Measurements from ENCODE around the gene KRTAP5-1.

Gene KRTAP5-1

DNA sequence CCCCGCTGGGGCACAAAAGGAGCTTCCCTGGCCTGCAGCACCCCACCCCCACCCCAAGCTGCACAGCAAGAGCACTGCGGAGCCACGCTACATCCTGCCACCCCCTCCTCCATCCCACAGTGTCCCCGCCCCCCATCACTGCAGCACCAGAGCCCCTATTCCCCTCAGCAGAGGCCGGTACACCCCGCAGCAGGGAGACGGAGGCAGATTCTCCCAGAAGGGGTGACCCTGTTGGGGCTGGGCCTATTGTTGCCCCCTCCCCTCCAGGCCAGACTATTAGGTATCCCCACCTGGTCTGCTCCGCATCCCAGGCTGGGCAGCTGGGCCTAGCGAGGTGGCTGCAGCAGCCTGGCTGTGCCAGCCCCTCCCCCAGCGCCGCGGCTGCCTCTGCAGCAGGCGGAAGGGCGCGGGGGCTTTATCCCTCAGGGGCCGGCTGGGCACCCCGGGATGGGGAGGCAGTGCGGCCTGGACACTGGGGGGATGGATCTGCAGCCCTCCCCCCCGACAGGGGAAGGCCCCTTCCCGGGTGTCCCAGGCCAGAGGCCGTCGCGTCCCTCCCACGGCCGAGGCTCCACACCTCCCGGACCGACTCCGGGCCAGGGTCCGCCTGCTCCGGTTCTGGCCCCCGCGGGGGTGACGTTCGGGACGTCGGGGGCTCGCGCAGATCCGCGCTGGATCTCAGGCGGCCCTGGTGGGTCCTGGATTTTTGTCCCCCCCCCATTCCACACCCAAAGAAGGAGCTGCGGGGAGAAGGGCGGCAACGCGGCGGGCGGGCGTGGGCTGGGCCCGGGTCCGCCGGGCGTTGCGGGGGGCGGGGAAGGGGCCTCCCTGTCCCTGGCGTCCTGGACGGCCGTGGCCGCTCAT is 14.0 kb downstream of the KRTAP5-1 start:
- DNase-seq, result no peak

DNA sequence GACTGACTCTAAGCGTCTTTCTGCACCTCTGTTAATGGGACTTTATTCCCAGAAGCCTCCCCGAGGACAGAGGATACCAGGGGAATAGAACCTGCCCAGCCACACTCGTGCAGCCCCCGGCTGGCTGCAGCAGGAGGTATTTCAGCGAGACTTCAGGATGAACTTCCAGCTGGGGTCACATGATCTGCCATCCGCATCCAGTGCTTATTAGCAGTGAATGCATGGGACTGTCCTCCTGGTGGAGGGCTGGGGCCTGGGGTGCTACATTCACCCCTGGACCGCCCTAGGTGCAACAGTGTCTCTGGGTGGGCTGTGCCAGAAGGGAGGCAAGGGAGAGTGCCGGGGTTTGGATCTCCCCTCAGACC is 14.6 kb downstream of the KRTAP5-1 start:
- DNase-seq, result no peak

DNA sequence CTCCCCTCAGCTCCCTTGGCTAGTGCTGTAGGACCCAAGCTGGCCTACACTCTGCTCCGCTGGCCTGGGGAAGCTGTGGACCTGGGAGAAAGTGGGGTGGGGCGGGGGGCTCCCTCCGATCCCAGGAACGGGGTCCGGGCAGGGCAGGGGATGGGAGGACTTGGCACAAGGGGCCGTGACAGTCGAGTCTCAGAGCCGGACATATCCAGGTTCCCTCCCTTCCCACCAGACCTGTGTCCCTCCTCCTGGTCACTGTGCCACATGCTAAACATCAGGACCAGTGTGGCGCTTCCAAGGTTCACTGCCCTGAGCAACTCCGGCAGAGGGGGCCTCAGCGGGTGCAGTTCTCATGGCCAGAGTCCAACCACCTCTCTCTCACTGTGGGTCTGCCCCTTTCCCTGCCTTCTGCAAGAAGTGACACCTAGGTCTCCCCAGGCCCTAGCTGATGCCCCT is 15.1 kb downstream of the KRTAP5-1 start:
- no peak for DNase-seq

DNA sequence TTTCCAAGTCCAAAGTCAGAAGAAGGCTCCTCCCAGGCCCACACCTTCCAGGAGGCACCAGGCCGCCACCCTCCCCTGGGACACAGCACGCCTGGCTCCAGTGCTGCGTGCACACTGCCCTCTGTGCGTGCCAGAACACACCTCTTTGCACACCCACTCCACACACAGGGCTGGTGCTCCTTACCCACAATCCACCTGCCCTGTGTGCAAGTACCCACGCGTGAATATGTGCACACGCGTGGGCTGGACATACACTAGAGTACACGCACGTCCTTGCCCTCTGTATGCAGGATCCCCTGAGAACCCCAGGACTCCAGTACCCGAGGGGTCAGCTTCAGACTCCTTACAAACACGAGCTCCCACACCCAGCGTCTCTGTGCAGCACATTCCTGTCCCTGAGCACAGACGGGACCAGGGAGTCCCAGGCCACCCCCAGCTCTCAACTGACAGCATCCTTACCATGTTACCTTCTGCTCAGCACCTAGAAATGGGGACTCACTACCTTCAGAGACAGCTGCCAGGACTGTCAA is 15.8 kb downstream of the KRTAP5-1 start:
- no peak for DNase-seq

DNA sequence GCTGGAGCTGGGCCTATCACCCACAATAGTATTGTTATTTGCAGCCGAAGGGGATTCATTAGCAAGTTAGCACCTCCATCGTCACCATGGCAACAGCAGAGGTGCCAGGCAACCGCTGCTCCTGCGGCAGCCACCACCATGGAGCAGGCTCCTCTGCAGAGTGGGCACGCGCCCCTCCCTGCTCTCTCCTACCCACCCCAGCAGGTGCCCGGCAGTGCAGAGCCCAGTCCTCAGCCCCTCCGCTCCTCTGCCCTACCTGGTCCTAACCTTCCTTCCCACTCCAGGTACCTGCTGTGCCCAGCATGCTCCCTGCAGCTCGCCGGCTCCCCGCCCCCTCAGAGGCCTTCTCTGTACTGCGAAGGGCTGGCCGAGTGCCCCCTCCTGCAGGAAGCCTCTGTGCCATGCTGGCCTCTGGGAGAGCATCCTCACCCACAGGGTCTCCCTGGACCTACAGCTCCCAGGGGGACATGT is 16.6 kb downstream of the KRTAP5-1 start:
- DNase-seq, result peak; percentile 33

DNA sequence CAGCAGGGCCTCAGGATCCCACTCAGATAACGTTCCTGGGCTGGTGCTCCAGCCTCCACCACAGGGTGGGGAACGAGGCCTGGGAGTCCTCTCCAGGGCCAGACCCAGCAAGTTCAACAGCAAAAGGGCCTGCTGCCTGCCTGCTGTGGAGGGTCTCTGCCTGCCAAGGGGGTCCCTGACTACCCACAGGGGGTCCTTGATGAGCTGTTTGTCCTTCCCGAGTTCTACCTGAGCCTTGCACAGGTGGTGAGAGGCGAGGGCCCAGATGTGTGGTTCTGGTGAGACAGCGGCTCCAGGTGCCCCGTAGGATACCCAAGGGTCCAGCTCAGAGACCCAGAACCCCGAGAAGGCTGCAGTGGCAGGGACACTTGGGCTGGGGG is 17.4 kb downstream of the KRTAP5-1 start:
- DNase-seq, result no peak

DNA sequence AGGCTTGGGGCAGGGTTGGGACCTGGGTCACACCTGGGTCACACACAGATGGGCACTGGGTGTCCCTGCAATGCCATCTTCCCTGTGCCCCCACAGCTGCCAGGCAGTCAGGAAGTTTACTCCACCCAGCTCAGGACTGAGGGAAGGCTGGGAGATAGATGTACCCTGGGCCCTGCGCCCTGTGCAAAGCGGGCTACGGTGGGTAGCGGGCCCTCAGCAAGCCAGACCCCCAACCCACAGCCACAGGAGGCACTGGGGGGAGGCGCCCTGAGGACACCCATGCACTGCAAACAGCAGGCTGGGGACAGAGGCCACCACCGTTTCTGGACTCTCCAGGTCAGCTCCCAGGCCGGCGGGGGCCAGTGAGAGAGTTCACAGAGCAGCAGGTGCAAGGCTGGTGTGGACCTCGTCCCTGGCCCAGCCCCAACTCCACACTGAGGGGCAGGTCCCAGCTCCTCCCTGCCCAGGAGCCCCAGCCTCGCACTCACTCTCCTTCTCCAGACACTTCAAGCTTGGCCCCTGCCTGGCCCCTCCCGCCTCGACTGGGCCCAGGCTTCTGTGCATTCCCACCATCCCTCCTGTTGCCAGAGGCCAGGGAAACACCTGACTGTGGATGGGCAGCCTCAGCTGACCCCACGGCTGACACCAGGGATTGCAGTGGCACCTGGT is 17.9 kb downstream of the KRTAP5-1 start:
- DNase-seq, result no peak

DNA sequence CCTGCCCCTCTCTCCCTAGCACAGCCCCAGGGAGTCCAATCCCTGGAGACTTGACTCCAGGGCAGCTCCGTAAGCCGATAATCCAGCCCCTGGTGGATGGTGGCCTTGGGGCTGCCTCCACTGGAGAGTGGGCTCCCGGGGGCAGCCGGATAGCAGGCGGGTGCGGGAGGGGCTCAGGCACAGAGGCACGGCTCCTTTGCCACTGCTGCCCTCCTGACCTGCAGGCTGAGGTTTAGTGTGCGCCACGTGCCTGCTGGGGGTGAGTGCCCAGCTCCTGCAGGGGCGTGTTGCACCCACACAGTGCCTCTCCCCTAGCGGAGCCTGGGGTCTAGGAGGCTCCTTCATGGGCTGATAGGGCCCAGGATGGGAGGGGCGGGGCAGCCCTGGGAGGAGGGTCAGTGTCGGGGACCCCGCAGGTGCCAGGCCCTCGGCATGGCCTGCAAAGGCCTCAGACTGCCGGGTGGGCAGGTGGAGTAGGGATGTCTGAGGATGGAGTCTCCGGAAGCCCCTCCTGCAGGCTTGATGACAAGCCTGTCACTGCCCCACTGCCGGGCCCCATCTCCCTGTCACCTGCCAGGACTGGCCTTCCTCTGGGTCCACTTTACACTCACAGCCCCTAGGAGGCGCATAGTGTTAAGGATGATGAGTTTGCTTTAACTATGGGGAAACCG is 18.6 kb downstream of the KRTAP5-1 start:
- peak; percentile 67 for DNase-seq

DNA sequence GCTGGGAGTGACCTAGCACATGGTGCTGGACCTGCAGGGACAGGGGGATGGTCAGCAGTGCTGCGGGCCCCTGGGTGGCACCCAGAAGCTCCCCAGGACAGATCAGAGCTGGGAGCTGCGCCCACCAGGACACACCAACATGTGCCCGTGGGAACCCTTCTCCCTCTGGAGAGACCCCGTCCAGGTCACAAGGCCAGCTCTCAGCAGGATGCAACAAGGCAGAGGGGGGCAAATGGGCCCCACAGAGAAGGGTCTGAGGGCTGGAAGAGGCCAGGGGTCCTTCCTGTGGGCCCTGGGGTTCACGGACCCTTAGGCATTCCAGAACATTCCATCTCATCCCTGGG is 19.2 kb downstream of the KRTAP5-1 start:
- no peak for DNase-seq

DNA sequence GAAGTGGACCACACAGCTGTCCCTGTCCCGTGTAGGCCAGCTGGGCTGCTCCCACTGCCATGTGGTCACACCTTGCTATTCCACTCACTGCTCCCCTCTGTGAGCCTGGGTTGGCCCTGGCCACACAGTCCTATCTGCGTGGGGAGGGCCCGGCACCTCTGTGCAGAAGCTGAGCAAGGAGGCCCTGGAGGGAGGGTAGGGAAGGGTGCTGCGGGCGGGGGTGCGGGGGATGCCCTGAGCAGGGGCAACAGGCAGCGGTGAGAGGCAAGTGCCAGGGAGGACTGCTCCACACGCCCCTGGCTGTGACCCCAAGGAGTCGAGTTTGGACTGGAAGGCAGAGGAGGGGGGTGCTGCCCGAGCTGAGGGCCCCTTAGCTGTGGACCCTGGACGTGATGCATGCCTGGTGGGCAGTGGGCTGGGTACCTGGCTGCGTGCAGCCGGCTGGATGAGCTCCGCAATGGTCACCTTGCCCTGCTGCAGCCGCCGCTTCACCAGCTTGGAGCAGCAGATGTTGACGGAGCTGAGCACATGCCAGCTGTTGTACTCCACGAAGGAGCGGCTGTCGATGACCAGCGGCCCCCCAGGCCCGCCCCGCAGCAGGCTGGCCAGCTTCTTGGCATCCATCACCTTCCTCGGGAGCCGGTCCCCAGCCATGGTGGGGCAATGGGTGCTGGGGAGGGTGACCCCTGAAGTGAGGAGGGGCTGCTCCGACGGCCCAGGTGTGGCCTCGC is 19.7 kb downstream of the KRTAP5-1 start:
- peak; percentile 39 for DNase-seq

DNA sequence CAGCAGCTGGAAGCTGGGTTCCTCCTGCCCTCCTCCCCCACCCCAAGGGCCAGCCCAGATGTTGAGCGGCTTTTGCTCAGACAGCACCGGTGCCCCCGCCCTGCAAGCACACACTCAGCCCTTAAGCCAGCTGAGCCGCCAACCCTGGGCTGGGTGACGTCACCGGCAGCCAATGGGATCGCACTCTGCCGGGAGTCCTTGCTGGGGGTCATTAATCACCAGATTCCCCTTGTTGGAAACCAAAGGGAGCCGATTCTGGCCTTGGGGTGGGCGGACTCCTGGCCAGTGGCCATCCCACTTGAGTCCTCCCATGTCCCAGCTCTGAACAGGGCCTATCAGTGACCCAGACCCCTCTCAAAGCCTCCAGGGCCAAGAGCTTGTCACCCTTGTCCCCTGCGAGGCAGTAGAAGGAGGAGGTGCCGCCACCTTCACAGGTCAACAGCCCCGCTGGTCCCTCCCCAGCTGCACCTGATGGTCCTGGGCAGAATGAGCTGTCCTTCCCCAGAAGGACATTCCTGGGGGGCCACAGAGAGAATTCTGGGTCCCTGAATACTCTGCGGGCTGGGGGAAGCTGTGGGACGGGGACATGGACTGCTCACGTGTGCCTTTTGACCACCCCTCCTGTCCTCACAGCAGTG is 20.4 kb downstream of the KRTAP5-1 start:
- peak; percentile 63 for DNase-seq

DNA sequence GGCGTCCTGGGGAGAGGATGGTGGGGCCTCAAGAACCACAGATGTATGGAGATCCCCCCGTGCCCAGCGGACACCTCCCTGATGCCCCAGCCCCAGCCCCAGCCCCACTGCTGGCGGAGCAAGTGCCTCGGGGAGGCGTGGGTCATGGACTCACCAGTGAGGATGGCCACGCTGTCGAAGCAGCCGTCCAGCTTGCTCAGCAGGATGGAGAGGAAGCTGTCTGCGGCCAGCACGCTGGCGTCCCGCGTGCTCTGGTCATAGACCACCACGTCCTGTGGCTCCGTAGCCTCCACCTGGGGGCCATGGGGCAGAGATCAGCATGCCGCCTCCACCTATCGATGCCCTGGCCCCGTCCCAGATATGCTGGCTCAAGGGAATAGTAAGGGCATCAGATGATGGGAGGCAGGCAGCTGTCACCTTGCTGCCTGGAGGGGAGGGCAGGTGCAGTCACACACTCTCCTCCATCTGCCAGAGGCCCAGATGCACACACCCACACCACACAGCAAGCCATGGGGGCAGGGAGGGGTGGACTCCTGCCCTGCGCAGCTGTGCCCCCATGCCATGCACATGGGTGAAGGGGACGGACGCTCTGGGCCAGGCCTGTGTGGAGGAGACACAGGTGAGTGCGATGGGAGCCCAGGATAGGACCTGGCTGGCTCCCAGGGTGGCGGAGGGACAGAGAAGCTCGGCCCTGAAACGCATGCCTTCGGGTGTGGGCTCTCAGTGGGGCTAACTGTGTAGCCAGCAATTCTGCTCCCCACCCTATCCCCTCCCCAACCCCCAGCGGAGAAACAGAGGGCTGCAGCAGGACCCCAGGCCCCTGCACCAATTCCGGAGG is 21.2 kb downstream of the KRTAP5-1 start:
- peak; percentile 44 for DNase-seq

DNA sequence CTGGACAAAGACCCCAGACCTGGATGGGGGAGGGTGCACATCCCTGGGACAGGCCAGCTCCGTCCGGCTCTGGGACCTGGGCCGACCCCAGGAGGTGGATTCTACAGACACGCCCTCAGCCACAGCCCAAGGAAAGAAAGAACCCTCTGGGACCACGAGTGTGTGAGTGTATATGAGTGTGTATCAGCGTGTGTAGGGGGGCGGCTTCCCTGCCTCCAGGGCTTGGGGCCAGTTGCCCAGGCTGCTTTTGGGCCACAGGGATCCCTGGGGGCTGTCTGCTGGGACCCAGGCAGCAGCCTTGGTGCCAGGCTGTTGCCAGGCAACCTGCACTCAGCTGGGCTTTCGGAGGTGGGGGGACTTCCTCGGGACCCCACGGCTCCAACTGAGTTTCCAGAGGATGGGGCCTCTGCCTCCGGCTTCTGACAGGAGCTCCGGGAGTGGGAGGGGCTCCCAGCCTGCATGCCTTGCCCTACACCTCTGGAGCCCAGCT is 21.9 kb downstream of the KRTAP5-1 start:
- DNase-seq, result peak; percentile 46

DNA sequence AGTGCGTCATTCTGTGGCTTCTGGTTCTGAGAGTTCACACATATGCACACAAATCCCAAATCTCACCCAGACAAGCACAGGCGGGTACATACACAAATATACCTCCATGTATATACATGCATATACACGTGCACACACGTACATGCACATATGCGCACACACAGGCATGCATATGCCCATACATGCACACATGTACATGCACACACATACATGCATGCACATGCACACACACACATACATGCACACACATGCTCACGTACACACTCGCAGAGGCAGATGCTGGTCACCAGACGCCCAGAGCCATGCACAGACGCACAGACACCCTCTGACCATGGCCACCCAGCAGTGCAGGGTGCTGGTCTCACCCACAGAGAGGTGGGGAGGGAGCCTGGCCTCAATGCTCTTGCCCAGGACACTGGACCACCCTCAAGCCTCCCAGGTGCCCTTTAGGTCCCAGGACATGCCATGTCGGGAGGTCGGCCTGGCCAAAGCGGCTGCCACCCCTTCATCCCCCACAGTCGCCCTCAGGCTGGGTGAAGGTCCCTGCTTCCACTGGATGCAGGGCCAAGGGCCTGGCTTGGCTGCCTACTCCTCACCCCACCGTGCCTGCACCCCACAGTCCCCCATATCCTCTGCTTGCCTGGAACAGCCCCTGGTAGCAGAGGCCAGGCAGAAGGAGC is 22.5 kb downstream of the KRTAP5-1 start:
- DNase-seq, result peak; percentile 41

DNA sequence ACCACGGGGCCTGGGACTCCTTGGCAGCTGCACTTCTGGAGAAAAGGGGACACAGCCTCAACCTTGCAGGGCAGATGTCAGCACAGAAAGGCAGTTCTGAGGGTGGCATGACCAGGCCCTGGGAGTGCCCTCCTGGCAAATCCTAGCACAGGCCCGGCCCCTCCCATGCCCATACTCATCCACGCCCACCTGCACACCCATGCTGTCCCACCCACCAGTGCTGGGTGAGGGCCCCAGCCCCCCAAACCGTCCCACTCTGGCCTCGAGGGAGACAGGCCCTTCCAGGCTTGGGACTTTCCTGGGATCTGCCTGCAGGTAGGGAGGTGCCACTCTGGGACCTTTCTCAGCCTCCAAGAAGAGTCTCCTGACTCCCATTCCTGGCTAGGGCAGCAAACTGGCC is 23.1 kb downstream of the KRTAP5-1 start:
- peak; percentile 48 for DNase-seq

DNA sequence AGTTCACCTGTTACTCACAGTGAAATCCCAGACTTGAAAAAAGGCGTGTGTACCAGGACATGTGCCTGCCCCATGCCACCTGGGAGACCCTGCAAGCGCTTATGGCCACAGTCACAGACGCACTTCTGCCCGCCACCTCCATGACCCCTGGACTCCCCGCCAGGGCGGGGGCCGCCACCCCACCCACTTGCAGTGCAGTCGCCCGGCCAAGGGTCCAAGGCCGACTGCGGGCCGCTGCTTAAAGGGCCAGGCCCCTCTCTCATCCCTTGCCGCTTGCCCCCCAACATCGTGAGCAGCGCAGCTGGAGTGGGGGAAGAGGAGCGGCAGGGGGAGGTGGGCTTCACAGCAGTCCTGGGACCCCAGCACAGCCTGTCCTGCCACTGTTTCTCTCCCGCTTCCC is 23.8 kb downstream of the KRTAP5-1 start:
- DNase-seq, result no peak

DNA sequence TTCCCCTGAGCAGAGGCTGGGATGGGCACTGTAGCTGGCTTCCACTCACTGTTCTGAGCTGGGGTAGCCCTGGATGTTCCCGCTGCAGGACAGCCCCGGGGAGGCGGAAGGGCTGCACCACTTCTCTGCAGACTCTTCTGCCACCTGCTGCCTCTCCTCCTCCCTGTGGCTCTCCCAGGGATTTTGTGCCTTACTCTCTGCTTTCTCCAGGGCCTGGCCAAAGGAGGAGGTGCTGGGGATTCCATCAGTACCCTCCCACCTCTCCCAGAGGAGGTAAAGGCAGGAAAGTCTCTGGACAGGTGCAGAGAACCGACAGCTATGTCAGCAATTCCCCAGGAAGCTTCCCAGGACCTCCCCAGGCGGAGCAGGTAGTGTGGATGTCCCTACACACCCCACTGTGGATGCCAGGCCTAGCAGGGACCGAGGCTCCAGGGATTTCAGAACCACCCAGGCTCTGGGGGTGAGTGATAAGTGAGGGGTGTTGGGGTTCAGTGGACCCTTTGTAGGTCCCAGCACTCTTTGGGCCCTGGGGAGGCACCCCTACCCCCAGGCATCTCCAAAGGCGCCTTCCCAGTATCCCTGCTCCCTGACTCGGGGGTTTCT is 24.3 kb downstream of the KRTAP5-1 start:
- DNase-seq, result peak; percentile 90

DNA sequence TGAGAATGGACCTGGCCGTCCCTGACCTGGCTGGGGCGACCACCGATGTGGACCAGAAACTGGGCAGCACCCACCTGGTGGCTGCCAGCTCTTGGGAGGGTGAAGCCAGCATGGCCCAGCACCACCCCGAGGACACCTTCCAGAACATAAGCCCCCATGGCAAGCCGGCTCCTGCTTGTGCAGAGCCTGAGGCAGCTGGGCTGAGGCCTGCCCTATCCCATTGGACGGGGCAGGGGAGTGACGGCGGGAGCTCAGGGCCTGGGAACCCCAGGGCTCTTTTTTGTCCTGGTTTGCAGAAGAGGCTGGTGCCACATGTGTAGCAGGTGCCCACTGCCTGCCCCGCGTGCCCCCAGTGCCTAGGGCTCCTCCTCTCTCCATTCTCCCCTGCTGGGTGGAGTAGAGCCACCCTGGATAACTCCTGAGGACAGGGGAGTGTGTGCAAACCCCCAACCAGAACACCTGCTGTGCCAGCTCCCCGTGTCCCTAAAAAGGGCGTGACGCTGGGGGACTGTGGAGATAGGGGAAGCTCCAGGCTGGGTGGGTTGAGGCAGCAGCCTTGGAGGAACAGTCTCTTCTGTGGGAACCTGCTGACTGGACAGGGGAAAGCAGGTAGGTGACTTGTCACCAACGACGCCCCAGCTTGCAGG is 25.0 kb downstream of the KRTAP5-1 start:
- peak; percentile 34 for DNase-seq

DNA sequence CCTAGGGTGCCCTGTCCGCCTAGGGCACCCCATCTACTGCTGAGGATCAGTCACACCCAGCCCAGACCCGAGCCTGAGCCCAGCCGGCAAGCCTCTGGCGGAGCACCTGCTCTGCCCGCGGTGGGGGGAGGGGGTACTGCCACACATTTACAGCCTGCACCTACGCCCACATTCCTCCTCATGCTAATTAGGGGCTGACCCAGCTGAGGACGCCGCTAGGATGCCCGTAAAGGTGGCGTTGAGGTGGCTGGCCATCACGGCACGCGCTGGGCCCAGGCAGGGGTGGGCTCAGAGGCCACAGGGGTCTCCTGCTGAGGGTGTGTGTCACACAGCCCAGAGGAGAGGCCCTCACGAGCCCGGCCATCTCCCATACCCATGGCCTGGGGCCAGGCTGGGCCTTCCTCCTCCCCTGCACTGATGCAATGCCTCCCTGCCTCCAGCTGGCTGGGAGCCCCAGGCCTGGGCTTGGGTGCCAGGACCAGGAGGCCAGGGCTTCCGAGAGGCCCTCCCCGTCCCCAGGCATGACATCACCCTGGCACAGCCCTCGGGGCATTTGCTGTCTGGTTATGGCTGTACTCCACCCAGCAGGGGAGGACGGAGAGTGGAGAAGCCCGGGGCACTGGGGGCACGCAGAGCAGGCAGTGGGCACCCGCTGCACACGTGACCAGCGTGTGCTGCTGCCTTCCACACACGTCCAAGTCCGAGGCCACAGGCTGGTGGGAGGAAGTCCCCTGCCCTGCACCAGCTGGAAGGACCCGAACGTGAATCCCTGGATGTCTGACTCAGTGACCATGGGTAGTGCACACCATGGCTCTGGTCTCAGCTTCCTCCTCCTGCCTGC is 25.8 kb downstream of the KRTAP5-1 start:
- peak; percentile 90 for DNase-seq
